NCI-H345 treated with DMSO at 0.1 percent for 48 hours (cell line): ENCODE data around the gene OR52W1.
"Not testable (repeated sequence)": the region's sequence is repeated elsewhere in the genome, so short reads cannot be mapped to it uniquely, and the experiment has no call there.

Experiments
- DNase-seq: peaks from one replicate; lab custom pipeline; 2025; ENCODE audit not compliant: unreplicated experiment; lab: John Stamatoyannopoulos, UW

OR52W1 gene

GRCh38 chr11:6216501-6216900 lies 17.5 kb downstream of the OR52W1 start:
- DNase-seq = no peak

- DNase-seq = no peak
Measured at GRCh38 chr11:6217722-6218121, 18.7 kb downstream of the OR52W1 start.

- DNase-seq = no peak
Measured at GRCh38 chr11:6219359-6219758, 20.3 kb downstream of the OR52W1 start.

DNA sequence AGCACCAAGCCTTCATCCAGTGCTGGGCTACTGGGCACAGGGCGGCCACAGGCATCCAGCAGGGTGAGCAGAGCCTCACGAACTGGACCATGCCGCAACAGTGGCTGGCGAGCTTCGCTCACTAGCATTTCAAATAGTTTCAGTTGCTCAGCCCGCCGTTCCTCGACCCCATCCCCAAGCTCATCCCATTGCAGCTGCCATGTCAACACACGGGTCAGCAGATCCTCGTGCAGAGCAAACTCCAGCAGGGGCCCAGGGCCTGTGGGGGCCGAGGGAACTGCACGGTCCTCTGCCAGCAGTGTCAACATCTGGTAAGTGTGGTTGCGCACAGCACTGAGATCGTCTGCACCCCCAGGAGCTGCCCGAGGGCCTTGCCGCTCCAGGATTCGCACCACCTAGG lies 24.8 kb downstream of the OR52W1 start:
- no peak for DNase-seq

DNA sequence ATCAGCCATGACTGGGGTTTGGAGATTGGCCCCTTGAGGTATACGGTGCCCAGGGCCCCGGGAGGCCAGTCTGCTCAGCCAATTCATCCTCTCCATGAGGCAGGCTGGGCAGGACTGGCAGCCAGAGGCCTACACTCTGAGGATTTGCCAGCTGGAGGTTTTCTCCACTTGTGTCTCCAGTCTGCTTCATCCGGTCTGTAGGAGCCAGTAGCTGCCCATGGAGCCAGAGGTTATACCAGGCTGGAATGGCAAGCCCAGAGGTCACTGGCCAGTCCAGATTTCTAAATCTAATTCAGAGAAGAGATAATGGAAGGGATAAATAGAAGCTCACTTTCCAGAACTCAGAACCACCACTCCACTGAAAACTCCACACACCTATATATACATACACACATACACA lies 25.4 kb downstream of the OR52W1 start:
- DNase-seq = no peak

DNA sequence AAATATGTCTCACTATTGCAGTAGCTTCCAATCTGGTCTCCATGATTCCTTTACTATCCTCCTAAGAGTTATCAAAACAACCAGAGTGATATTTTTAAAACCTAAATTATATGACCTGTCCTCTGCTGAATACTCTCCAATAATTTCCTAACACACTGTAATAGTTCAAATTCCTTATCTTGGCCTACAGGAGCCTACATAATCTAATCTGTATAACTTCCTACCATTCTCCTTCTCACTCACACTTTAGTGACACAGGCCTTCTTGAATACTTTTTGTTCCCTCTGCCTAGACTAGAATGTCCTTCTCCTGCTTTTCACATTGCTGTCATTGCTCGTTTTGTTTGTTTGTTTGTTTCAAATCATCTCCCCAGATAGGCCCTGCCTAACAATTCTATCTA lies 26.0 kb downstream of the OR52W1 start:
- no peak for DNase-seq

- no peak for DNase-seq
Measured at GRCh38 chr11:6225896-6226295, 26.9 kb downstream of the OR52W1 start.

- no peak for DNase-seq
Measured at GRCh38 chr11:6228520-6228919, 29.5 kb downstream of the OR52W1 start.

GRCh38 chr11:6229911-6230310 lies 30.9 kb downstream of the OR52W1 start:
- no peak for DNase-seq

- DNase-seq = no peak
Measured at GRCh38 chr11:6232899-6233298, 33.9 kb downstream of the OR52W1 start.

DNA sequence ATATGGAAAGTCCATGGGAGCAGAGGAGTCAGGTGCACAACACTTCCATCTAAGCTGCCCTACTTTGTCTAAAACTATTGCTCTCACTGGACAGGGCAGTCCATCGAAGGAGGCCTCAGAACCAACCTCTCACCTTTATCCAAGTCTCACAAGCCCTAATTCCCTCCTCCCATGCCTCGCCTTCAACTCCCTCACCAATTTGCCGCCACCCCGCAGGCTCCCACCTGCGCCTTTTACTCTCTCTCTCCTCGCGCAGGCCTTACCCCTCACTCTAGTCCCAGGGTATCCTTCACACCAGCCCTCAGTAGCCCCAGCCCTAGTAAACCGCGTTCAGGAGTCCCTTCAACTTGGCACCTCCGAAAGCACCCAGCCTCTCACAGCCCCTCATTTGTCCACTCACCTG lies 35.0 kb downstream of the OR52W1 start:
- DNase-seq = no peak

GRCh38 chr11:6234387-6235107 lies 35.5 kb downstream of the OR52W1 start, which contains the start of gene FHIP1B:
TSS of gene FHIP1B (minus strand) at chr11:6234636. CDS start at chr11:6224516, 10,120 bp downstream.
- peak; percentile 100 for DNase-seq

- no peak for DNase-seq
Measured at GRCh38 chr11:6237266-6237665, 38.2 kb downstream of the OR52W1 start.

DNA sequence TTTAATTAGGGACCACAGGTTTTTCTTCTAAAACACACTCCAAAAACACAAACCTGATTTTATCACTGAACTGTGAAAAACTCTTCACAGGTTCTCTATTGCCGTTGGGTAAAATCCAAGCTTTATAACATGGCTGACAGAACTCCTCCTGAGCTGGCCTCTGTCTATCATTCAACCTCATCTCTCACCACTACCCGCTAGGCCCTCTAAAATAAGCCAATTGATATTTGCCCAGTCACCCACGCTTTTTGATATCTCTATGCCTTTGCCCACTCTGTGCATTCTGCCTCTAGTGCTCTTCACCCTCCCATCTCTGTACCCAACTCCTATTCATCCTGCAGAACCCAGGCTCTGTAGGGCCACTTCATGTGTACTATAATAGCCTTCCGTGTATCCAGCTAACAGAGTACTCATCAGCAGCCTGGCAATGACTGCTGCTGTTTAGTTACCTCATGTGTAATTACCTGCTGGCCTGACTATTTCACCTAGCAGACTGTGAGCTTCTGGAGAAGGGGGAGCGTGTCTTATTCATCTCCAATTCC lies 38.8 kb downstream of the OR52W1 start:
- DNase-seq = no peak

DNA sequence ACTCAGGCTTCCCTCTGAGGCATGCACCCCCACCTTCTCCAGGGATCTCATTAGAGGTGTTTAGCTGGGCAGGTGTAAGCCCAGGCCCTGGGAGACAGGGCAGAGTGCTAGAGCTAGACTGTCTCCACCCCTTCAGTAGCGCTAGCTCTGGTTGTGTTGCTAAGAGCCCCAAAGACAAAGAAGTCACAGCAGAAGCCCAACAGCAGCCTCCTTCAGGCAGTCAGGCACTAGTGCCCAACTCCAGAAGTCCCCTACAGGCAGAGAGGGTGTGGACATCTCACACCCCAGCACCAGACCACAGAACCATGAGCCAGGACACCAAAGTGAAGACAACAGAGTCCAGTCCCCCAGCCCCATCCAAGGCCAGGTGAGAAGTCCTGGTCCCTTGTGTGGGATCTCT lies 39.9 kb downstream of the OR52W1 start, which contains the start of gene CNGA4:
TSS of gene CNGA4 (plus strand) at position 188 of the 400 bp plus-strand sequence. CDS start at position 306, 118 bp downstream.
- no peak for DNase-seq

DNA sequence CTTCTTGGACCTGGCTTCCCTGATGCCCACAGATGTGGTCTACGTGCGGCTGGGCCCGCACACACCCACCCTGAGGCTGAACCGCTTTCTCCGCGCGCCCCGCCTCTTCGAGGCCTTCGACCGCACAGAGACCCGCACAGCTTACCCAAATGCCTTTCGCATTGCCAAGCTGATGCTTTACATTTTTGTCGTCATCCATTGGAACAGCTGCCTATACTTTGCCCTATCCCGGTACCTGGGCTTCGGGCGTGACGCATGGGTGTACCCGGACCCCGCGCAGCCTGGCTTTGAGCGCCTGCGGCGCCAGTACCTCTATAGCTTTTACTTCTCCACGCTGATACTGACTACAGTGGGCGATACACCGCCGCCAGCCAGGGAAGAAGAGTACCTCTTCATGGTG lies 41.1 kb downstream of the OR52W1 start:
- no peak for DNase-seq

GRCh38 chr11:6240781-6241180 lies 41.8 kb downstream of the OR52W1 start:
- no peak for DNase-seq

DNA sequence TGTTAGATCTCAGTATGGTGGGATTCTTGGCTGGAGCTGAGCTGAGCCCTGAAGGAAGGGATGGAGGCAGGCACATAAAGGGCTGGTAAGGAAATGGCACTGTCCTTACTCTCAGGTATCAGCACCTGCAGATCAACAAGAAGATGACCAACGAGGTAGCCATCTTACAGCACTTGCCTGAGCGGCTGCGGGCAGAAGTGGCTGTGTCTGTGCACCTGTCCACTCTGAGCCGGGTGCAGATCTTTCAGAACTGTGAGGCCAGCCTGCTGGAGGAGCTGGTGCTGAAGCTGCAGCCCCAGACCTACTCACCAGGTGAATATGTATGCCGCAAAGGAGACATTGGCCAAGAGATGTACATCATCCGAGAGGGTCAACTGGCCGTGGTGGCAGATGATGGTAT lies 42.3 kb downstream of the OR52W1 start:
- no peak for DNase-seq

DNA sequence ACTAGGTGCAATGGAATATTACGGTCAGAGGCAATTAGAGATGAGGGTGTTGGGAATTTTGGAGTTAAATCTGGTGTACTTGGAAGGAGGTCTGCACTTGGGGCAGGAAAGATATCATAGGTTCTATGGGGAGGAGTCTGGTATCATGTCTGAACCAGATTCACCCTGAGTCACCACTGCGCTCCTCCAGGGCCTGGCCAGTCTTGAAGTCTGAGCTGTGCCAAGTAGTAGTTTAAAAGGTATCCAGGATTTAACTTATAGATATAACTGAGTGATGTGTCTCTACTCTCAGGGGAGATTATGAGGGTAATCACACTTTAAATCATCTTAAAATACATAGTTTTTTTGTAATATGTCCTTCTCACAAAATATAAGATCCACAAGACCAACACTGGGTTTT lies 46.5 kb downstream of the OR52W1 start:
- no peak for DNase-seq

GRCh38 chr11:6248248-6248647 lies 49.2 kb downstream of the OR52W1 start:
- DNase-seq = no peak

DNA sequence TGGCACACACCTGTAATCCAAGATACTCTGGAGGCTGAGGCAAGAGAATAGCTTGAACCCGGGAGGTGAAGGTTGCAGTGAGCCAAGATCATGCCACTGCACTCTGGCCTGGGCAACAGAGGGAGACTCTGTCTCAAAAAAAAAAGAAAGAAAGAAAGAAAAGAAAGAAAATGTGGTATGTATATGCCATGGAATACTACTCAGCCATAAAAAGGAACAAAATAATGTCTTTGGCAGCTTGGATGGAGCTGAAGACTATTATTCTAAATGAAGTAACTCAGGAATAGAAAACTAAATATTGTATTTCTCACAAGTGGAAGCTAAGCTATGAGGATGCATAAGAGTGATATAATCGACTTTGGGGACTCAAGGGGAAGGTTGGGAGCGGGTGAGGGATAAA lies 49.9 kb downstream of the OR52W1 start:
- not testable (repeated sequence) for DNase-seq
